HEK293 (cell line): ENCODE measurements around the gene TBX6.
A peak's percentile ranks its signal among the peaks of the same experiment; 100 is the strongest.

Experiments used
- GLIS1 ChIP-seq: fragments of 450-650 bp; formaldehyde crosslinking; IDR thresholded peaks from 2 replicates; pipeline ENCODE4 v1.5.1; 2016; ENCODE audit warnings: missing biosample characterization, missing genetic modification characterization
- KLF10 ChIP-seq: fragments of 450-650 bp; IDR thresholded peaks from 2 replicates; pipeline ENCODE4 v1.5.1; 2018; ENCODE audit warnings: missing biosample characterization, mild to moderate bottlenecking, missing genetic modification characterization
- KLF9 ChIP-seq: fragments of 450-650 bp; formaldehyde crosslinking; IDR thresholded peaks from 2 replicates; pipeline ENCODE4 v1.5.1; 2016; ENCODE audit warnings: missing biosample characterization, missing genetic modification characterization, low read depth
- OVOL3 ChIP-seq: fragments of 450-650 bp; formaldehyde crosslinking; IDR thresholded peaks from 2 replicates; pipeline ENCODE4 v1.5.1; 2016; ENCODE audit warnings: missing biosample characterization, missing genetic modification characterization
- PRDM1 ChIP-seq: fragments of 450-650 bp; formaldehyde crosslinking; IDR thresholded peaks from 2 replicates; pipeline ENCODE4; 2016; ENCODE audit warnings: missing biosample characterization, missing genetic modification characterization
- SP2 ChIP-seq: fragments of 450-650 bp; formaldehyde crosslinking; IDR thresholded peaks from 2 replicates; pipeline ENCODE4 v1.5.1; 2016; ENCODE audit warnings: missing biosample characterization, missing genetic modification characterization
- ZBTB20 ChIP-seq: fragments of 450-650 bp; formaldehyde crosslinking; IDR thresholded peaks from 2 replicates; pipeline ENCODE4 v1.5.1; 2016; ENCODE audit warnings: missing biosample characterization, missing genetic modification characterization
- ZNF112 ChIP-seq: fragments of 450-650 bp; formaldehyde crosslinking; IDR thresholded peaks from 2 replicates; pipeline ENCODE4 v1.5.0; 2017; ENCODE audit warnings: missing biosample characterization, missing genetic modification characterization
- ZNF114 ChIP-seq: fragments of 450-650 bp; formaldehyde crosslinking; IDR thresholded peaks from 2 replicates; pipeline ENCODE4 v1.5.0; 2017; ENCODE audit warnings: missing biosample characterization, missing genetic modification characterization
- ZNF19 ChIP-seq: fragments of 450-650 bp; formaldehyde crosslinking; IDR thresholded peaks from 2 replicates; pipeline ENCODE4; 2016; ENCODE audit warnings: missing biosample characterization, missing genetic modification characterization, low read depth
- ZNF223 ChIP-seq: fragments of 450-650 bp; formaldehyde crosslinking; IDR thresholded peaks from 2 replicates; pipeline ENCODE4 v1.5.1; 2016; ENCODE audit warnings: missing biosample characterization, missing genetic modification characterization
- ZNF24 ChIP-seq: fragments of 450-650 bp; formaldehyde crosslinking; IDR thresholded peaks from 2 replicates; pipeline ENCODE4 v1.5.1; 2016; ENCODE audit warnings: missing biosample characterization, missing genetic modification characterization
- ZNF274 ChIP-seq, 2 experiments: fragments of 200-500 bp in 1 of 2; fragments of 450-650 bp in 1 of 2; sonication (Bioruptor generic) in 1 of 2; formaldehyde crosslinking in 1 of 2; IDR thresholded peaks; 2 replicates each; pipeline versions ENCODE4 v1.5.1 to v1.6.1; 2014 to 2016; ENCODE audit warnings: borderline replicate concordance in 1 of 2, inconsistent platforms in 1 of 2, low read length in 1 of 2, missing biosample characterization in 1 of 2, missing genetic modification characterization in 1 of 2
- ZNF324 ChIP-seq: fragments of 450-650 bp; formaldehyde crosslinking; IDR thresholded peaks from 2 replicates; pipeline ENCODE4 v1.5.1; 2016; ENCODE audit warnings: missing biosample characterization, missing genetic modification characterization
- ZNF341 ChIP-seq: fragments of 450-650 bp; formaldehyde crosslinking; IDR thresholded peaks from 2 replicates; pipeline ENCODE4; 2016; ENCODE audit warnings: low read depth, missing biosample characterization, missing genetic modification characterization
- ZNF501 ChIP-seq: fragments of 450-650 bp; formaldehyde crosslinking; IDR thresholded peaks from 2 replicates; pipeline ENCODE4 v1.5.1; 2016; ENCODE audit warnings: missing biosample characterization, missing genetic modification characterization
- ZNF510 ChIP-seq: fragments of 450-650 bp; formaldehyde crosslinking; IDR thresholded peaks from 2 replicates; pipeline ENCODE4 v1.5.1; 2018; ENCODE audit warnings: mild to moderate bottlenecking, missing genetic modification characterization, missing biosample characterization; ENCODE audit not compliant: insufficient replicate concordance
- ZNF544 ChIP-seq: fragments of 450-650 bp; formaldehyde crosslinking; IDR thresholded peaks from 2 replicates; pipeline ENCODE4 v1.5.0; 2017; ENCODE audit warnings: missing biosample characterization, missing genetic modification characterization
- ZNF561 ChIP-seq: fragments of 450-650 bp; IDR thresholded peaks from 2 replicates; pipeline ENCODE4 v1.5.1; 2018; ENCODE audit warnings: missing biosample characterization, missing genetic modification characterization, borderline replicate concordance
- ZNF664 ChIP-seq: fragments of 450-650 bp; formaldehyde crosslinking; IDR thresholded peaks from 2 replicates; pipeline ENCODE4 v1.5.1; 2016; ENCODE audit warnings: missing biosample characterization, missing genetic modification characterization
- ZNF747 ChIP-seq: fragments of 450-650 bp; formaldehyde crosslinking; IDR thresholded peaks from 2 replicates; pipeline ENCODE4 v1.5.1; 2016; ENCODE audit warnings: missing biosample characterization, missing genetic modification characterization
- TF ChIP-seq, protein P1 (sequence below): fragments of 450-650 bp; formaldehyde crosslinking; IDR thresholded peaks from 2 replicates; pipeline ENCODE4 v1.5.1; 2016; ENCODE audit warnings: missing biosample characterization, missing genetic modification characterization
- TF ChIP-seq, protein P2 (sequence below): fragments of 450-650 bp; formaldehyde crosslinking; conservative IDR thresholded peaks from 2 replicates; pipeline ENCODE4 v1.5.1; 2016; ENCODE audit warnings: low read depth, missing biosample characterization, missing genetic modification characterization
- TF ChIP-seq, protein P3 (sequence below): fragments of 450-650 bp; formaldehyde crosslinking; IDR thresholded peaks from 2 replicates; pipeline ENCODE4 v1.5.1; 2016; ENCODE audit warnings: missing biosample characterization, missing genetic modification characterization, borderline replicate concordance
- TF ChIP-seq, protein P4 (sequence below): fragments of 450-650 bp; formaldehyde crosslinking; IDR thresholded peaks from 2 replicates; pipeline ENCODE4 v1.5.1; 2016; ENCODE audit warnings: missing biosample characterization, missing genetic modification characterization
- TF ChIP-seq, protein P5 (sequence below): fragments of 450-650 bp; formaldehyde crosslinking; IDR thresholded peaks from 2 replicates; pipeline ENCODE4 v1.5.1; 2016; ENCODE audit warnings: missing biosample characterization, missing genetic modification characterization
- TF ChIP-seq, protein P6 (sequence below): fragments of 450-650 bp; formaldehyde crosslinking; IDR thresholded peaks from 2 replicates; pipeline ENCODE4 v1.5.1; 2016; ENCODE audit warnings: missing biosample characterization, missing genetic modification characterization

Gene TBX6

DNA sequence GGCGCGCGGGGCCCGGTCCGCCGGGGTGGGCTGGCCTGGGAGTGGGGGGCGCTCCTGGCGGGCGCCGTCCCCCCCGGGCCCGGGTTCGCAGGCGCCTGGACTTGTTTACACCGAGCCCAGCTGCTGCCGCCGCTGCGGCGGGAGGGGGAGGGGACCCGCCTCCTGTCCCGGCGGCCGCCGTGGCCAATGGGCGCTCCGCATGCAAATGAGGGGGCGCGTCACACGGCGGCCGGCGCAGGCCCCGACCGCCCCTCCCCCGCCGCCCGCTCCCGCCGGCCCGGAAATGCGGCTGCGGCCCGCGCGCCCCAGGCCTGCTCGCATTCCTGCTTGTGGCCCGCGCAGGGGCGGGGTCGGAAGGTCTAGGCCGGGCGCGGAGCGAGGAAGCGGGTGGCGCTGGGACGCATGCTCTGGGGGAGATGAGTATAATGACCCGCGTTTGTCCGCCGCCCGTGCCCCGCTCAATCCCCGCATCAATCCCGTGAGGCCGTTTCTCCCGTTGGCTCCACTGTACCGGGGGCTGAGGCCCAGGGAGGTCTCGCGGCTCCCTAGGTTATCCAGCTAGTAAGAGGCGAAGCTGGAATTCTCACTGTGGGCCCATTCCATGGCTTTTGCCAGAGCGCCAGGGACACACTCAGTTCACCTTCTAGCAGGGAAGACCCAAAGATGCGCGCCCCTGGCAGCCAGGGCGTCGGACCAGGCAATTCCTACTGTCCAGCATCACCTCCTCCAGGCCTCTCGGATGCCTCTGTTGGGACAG lies 4.6 kb upstream of the TBX6 start, which contains the start of gene YPEL3 (continued):
- TF ChIP-seq, protein P1, sequence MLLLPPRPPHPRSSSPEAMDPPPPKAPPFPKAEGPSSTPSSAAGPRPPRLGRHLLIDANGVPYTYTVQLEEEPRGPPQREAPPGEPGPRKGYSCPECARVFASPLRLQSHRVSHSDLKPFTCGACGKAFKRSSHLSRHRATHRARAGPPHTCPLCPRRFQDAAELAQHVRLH (tag by site-specific recombination) = no peak
- TF ChIP-seq ZNF664 (tag by site-specific recombination) = no peak
- TF ChIP-seq, protein P2, sequence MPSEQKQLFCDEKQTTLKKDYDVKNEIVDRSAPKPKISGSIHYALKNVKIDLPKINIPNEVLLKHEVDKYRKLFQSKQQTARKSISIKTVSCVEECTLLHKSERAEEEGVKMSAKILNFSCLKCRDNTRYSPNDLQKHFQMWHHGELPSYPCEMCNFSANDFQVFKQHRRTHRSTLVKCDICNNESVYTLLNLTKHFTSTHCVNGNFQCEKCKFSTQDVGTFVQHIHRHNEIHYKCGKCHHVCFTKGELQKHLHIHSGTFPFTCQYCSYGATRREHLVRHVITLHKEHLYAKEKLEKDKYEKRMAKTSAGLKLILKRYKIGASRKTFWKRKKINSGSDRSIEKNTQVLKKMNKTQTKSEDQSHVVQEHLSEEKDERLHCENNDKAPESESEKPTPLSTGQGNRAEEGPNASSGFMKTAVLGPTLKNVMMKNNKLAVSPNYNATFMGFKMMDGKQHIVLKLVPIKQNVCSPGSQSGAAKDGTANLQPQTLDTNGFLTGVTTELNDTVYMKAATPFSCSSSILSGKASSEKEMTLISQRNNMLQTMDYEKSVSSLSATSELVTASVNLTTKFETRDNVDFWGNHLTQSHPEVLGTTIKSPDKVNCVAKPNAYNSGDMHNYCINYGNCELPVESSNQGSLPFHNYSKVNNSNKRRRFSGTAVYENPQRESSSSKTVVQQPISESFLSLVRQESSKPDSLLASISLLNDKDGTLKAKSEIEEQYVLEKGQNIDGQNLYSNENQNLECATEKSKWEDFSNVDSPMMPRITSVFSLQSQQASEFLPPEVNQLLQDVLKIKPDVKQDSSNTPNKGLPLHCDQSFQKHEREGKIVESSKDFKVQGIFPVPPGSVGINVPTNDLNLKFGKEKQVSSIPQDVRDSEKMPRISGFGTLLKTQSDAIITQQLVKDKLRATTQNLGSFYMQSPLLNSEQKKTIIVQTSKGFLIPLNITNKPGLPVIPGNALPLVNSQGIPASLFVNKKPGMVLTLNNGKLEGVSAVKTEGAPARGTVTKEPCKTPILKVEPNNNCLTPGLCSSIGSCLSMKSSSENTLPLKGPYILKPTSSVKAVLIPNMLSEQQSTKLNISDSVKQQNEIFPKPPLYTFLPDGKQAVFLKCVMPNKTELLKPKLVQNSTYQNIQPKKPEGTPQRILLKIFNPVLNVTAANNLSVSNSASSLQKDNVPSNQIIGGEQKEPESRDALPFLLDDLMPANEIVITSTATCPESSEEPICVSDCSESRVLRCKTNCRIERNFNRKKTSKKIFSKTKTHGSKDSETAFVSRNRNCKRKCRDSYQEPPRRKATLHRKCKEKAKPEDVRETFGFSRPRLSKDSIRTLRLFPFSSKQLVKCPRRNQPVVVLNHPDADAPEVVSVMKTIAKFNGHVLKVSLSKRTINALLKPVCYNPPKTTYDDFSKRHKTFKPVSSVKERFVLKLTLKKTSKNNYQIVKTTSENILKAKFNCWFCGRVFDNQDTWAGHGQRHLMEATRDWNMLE (tag by site-specific recombination) = peak; percentile 51; the same call in 1 of the 2 replicates
- TF ChIP-seq, protein P3, sequence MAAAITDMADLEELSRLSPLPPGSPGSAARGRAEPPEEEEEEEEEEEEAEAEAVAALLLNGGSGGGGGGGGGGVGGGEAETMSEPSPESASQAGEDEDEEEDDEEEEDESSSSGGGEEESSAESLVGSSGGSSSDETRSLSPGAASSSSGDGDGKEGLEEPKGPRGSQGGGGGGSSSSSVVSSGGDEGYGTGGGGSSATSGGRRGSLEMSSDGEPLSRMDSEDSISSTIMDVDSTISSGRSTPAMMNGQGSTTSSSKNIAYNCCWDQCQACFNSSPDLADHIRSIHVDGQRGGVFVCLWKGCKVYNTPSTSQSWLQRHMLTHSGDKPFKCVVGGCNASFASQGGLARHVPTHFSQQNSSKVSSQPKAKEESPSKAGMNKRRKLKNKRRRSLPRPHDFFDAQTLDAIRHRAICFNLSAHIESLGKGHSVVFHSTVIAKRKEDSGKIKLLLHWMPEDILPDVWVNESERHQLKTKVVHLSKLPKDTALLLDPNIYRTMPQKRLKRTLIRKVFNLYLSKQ = no peak
- TF ChIP-seq ZNF274 (IDR thresholded peaks at IDR 0.05; ENCODE audit: low read length) = no peak
- TF ChIP-seq ZNF274 (tag by site-specific recombination; IDR thresholded peaks at IDR 0.05; ENCODE audit: borderline replicate concordance) = no peak
- peak; percentile 87 for TF ChIP-seq KLF9 (tag by site-specific recombination)
- TF ChIP-seq ZNF112 (tag by site-specific recombination) = no peak
- no peak for TF ChIP-seq ZNF114 (tag by site-specific recombination)
- no peak for TF ChIP-seq ZNF510 (tag by site-specific recombination)
- no peak for TF ChIP-seq ZNF19 (tag by site-specific recombination)
- TF ChIP-seq ZNF341 (tag by site-specific recombination) = no peak; the same call in none of the 2 replicates
- TF ChIP-seq, protein P4, sequence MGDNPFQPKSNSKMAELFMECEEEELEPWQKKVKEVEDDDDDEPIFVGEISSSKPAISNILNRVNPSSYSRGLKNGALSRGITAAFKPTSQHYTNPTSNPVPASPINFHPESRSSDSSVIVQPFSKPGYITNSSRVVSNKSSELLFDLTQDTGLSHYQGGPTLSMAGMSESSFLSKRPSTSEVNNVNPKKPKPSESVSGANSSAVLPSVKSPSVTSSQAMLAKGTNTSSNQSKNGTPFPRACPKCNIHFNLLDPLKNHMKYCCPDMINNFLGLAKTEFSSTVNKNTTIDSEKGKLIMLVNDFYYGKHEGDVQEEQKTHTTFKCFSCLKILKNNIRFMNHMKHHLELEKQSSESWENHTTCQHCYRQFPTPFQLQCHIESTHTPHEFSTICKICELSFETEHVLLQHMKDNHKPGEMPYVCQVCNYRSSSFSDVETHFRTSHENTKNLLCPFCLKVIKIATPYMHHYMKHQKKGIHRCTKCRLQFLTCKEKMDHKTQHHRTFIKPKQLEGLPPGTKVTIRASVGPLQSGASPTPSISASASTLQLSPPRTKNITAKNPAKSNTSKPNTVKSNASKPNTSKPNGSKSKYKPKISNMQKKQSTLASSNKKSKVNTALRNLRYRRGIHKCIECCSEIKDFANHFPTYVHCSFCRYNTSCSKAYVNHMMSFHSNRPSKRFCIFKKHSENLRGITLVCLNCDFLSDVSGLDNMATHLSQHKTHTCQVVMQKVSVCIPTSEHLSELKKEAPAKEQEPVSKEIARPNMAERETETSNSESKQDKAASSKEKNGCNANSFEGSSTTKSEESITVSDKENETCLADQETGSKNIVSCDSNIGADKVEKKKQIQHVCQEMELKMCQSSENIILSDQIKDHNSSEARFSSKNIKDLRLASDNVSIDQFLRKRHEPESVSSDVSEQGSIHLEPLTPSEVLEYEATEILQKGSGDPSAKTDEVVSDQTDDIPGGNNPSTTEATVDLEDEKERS (tag by site-specific recombination) = no peak
- peak; percentile 53; the same call in 1 of the 2 replicates for TF ChIP-seq GLIS1 (tag by site-specific recombination)
- TF ChIP-seq, protein P5, sequence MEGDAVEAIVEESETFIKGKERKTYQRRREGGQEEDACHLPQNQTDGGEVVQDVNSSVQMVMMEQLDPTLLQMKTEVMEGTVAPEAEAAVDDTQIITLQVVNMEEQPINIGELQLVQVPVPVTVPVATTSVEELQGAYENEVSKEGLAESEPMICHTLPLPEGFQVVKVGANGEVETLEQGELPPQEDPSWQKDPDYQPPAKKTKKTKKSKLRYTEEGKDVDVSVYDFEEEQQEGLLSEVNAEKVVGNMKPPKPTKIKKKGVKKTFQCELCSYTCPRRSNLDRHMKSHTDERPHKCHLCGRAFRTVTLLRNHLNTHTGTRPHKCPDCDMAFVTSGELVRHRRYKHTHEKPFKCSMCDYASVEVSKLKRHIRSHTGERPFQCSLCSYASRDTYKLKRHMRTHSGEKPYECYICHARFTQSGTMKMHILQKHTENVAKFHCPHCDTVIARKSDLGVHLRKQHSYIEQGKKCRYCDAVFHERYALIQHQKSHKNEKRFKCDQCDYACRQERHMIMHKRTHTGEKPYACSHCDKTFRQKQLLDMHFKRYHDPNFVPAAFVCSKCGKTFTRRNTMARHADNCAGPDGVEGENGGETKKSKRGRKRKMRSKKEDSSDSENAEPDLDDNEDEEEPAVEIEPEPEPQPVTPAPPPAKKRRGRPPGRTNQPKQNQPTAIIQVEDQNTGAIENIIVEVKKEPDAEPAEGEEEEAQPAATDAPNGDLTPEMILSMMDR (tag by site-specific recombination) = no peak
- peak; percentile 46 for TF ChIP-seq SP2 (tag by site-specific recombination)
- TF ChIP-seq ZBTB20 (tag by site-specific recombination) = peak; percentile 45; the same call in 1 of the 2 replicates
- TF ChIP-seq KLF10 (tag by site-specific recombination) = peak; percentile 88
- peak; percentile 41; the same call in 1 of the 2 replicates for TF ChIP-seq ZNF501 (tag by site-specific recombination)
- peak; percentile 77 for TF ChIP-seq ZNF324 (tag by site-specific recombination)
- TF ChIP-seq ZNF561 = 0 out of 2 replicates have a peak, but pooled peaks have one; percentile 51
- no peak for TF ChIP-seq OVOL3
- TF ChIP-seq, protein P6, sequence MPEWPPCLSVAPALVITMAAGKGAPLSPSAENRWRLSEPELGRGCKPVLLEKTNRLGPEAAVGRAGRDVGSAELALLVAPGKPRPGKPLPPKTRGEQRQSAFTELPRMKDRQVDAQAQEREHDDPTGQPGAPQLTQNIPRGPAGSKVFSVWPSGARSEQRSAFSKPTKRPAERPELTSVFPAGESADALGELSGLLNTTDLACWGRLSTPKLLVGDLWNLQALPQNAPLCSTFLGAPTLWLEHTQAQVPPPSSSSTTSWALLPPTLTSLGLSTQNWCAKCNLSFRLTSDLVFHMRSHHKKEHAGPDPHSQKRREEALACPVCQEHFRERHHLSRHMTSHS (tag by site-specific recombination) = no peak
- no peak for TF ChIP-seq ZNF747
- TF ChIP-seq ZNF24 = peak; percentile 58; the same call in 1 of the 2 replicates
- no peak for TF ChIP-seq ZNF544 (tag by site-specific recombination)
- TF ChIP-seq ZNF223 (tag by site-specific recombination) = no peak
- TF ChIP-seq PRDM1 (tag by site-specific recombination) = no peak
